ENCODE data around the gene RAD1.

RAD1 gene

GRCh38 chr5:34941936-34942335 lies 26.6 kb upstream of the RAD1 start:
- peak; percentile 19 for DNase-seq (ENCODE audit: low read depth)
- no peak for TF ChIP-seq CTCF (conservative IDR thresholded peaks at IDR 0.05; ENCODE audit: low read depth, low read length)
- H3K4me3 ChIP-seq (ENCODE audit: low read depth, low read length): no peak overlapping the region

GRCh38 chr5:34932947-34933346 lies 17.6 kb upstream of the RAD1 start:
- no peak overlapping the region for H3K4me3 ChIP-seq (ENCODE audit: low read depth, low read length)
- no peak for TF ChIP-seq CTCF (conservative IDR thresholded peaks at IDR 0.05; ENCODE audit: low read depth, low read length)
- no peak for DNase-seq (ENCODE audit: low read depth)

- H3K4me3 ChIP-seq (ENCODE audit: low read depth, low read length): peak overlapping the region; percentile 80
- no peak for TF ChIP-seq CTCF (conservative IDR thresholded peaks at IDR 0.05; ENCODE audit: low read depth, low read length)
- DNase-seq (ENCODE audit: low read depth): no peak
These were observed 15.6 kb upstream of the RAD1 start for GRCh38 chr5:34930870-34931269.

- DNase-seq (ENCODE audit: low read depth): peak; percentile 59
- no peak for TF ChIP-seq CTCF (conservative IDR thresholded peaks at IDR 0.05; ENCODE audit: low read depth, low read length)
- H3K4me3 ChIP-seq (ENCODE audit: low read depth, low read length): peak overlapping the region; percentile 80
These were observed 15.1 kb upstream of the RAD1 start for GRCh38 chr5:34930462-34930844.

GRCh38 chr5:34929720-34930461 lies 14.6 kb upstream of the RAD1 start:
- DNase-seq (ENCODE audit: low read depth): peak; percentile 70
- peak overlapping the region; percentile 80 for H3K4me3 ChIP-seq (ENCODE audit: low read depth, low read length)
- TF ChIP-seq CTCF (conservative IDR thresholded peaks at IDR 0.05; ENCODE audit: low read depth, low read length): no peak

GRCh38 chr5:34929134-34929719 lies 13.9 kb upstream of the RAD1 start, which contains the start of gene DNAJC21:
DNAJC21 (plus strand) TSS chr5:34929559; CDS start chr5:34929820, 261 bp downstream.
- H3K4me3 ChIP-seq (ENCODE audit: low read depth, low read length): peak within 1 kb of the TSS; percentile 80
- no peak for TF ChIP-seq CTCF (conservative IDR thresholded peaks at IDR 0.05; ENCODE audit: low read depth, low read length)
- DNase-seq (ENCODE audit: low read depth): peak; percentile 97

- DNase-seq (ENCODE audit: low read depth): no peak
- no peak overlapping the region for H3K4me3 ChIP-seq (ENCODE audit: low read depth, low read length)
These were observed 13.0 kb upstream of the RAD1 start for GRCh38 chr5:34928267-34928666.

More at GRCh38 chr5:34928267-34928666, 13.0 kb upstream of the RAD1 start:
- no peak for TF ChIP-seq CTCF (conservative IDR thresholded peaks at IDR 0.05; ENCODE audit: low read depth, low read length)
